ENCODE results near the gene TEX13D. TPM values are rescaled to one million over a fixed set of nuclear protein-coding genes. Genes with fewer than 3 reads are reported as not detected.

The TEX13D gene
- total RNA-seq, 2 experiments from 2014 or later, result not detected

DNA sequence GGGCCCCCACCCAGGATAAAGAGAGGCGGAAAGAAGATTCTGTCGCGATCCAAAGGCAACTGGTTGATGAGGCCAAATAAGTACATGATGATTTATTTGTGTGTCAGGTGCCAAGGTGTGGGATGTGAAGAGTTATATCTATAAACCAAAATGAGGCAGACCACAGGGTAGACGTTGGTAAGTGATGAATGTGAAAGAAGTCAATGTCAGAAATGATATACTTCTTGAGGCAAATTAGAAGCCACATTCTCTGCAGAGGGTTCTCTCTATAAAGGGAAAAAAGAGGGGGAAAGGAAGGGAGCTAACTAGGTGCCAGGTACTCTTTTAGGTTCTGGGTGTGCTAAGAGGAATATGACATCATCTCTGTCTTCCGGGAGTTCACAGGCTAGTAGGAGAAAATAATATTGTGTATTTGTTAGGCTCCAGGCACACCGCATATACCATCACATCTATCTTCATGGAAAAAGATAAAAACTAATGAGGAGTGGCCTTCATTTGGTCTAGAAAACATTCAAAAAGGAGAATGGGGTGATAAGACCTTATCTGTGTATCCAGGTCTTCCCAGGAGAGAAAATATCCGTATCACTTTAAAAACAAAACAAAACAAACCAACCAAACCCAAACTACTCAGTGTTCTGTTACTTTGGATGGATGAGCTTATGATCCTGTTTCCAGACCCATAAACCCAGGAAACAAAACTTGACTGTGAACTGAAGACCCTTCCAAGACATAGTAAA lies 9.1 kb downstream of the TEX13D start:
- DNase-seq (no peak), ATAC-seq (no peak)
- CTCF ChIA-PET, result interaction anchor here (0.6 kb wide), 1 partner anchor 123 kb away, joined by 3 read pairs; no protein-coding TSS in a partner anchor
- Mint-ChIP-seq H3K9me3 (ENCODE audit: low read depth) (no peaks in the 10 kb centered on the region), H3K36me3 (peaks cover 1% of the 10 kb centered on the region), H3K27ac (peak overlapping the region; percentile 98), H3K4me3 (peak overlapping the region; percentile 32), H3K27me3 (no peaks in the 10 kb centered on the region), H3K4me1 (peaks cover 56% of the 10 kb centered on the region)

DNA sequence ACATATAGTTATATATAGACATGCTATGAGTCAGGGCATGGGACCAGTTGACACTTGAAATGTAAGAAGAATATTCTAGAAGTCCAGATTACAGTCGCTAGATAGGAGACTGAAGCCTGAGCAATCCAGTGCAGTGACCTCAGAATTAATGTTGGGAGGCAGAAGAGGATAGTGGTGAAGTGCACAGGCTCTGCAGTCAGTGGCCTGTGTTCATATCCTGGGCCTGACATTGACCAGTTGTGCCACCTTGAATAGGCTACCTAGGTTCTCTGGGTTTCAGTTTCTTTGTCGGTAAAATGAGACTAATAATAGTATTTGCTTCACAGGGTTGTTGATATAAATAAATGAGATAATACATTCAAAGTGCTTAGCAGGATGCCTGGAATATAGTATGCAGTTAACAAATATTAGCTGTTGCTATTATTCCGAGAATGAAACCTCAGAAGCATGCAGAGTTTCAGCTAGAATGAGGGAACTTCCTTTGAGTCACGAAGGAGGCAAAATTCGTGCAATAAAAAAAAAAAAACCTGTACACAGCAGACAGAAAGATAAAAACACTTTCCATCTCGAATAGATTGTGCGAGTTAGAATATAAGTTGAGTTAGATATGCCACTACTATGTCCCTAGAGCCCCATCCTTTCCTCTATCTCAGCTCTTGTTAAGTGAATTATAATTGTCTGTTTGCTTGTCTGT lies 9.9 kb downstream of the TEX13D start:
- H3K36me3 Mint-ChIP-seq, result peaks cover 1% of the 10 kb centered on the region
- H3K9me3 Mint-ChIP-seq (ENCODE audit: low read depth), result no peaks in the 10 kb centered on the region
- no peak for DNase-seq
- CTCF ChIA-PET, result interaction anchor here (0.6 kb wide), 1 partner anchor 123 kb away, joined by 3 read pairs; no protein-coding TSS in a partner anchor
- peak overlapping the region; percentile 58 for H3K4me3 Mint-ChIP-seq
- no peak for ATAC-seq
- peaks cover 50% of the 10 kb centered on the region for H3K4me1 Mint-ChIP-seq
- peak overlapping the region; percentile 98 for H3K27ac Mint-ChIP-seq
- H3K27me3 Mint-ChIP-seq, result no peaks in the 10 kb centered on the region

DNA sequence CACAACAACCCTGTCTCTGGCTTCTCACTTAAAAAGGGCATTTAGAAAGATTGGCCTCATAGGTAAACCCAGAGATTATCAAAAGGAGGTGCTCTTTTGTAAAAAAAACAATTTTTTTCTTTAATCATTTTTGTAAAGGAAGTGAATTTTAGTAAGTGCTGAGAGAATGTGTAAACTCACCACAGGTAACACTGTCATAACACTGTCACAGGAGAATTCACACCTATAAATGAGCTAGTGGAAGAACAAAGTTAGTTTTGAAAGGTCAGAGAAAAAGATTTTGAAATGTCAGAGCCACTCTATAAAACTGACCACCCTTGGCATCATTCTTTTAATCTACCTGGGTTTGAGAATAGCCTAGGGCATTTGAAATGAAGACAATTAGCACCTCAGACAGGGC lies 10.6 kb downstream of the TEX13D start:
- H3K4me3 Mint-ChIP-seq, result peak overlapping the region; percentile 58
- ATAC-seq, result no peak
- DNase-seq, result no peak
- H3K27me3 Mint-ChIP-seq, result no peaks in the 10 kb centered on the region
- H3K4me1 Mint-ChIP-seq, result peaks cover 48% of the 10 kb centered on the region
- CTCF ChIA-PET, result no interaction called here
- H3K27ac Mint-ChIP-seq, result peak overlapping the region; percentile 98
- H3K36me3 Mint-ChIP-seq, result peaks cover 2% of the 10 kb centered on the region
- no peaks in the 10 kb centered on the region for H3K9me3 Mint-ChIP-seq (ENCODE audit: low read depth)

GRCh38 chrX:124344246-124344645 lies 11.8 kb downstream of the TEX13D start:
- H3K4me3 Mint-ChIP-seq, result peak overlapping the region; percentile 72
- H3K9me3 Mint-ChIP-seq (ENCODE audit: low read depth), result no peaks in the 10 kb centered on the region
- peaks cover 47% of the 10 kb centered on the region for H3K4me1 Mint-ChIP-seq
- H3K36me3 Mint-ChIP-seq, result peaks cover 7% of the 10 kb centered on the region
- DNase-seq (no peak), ATAC-seq (no peak)
- CTCF ChIA-PET, result no interaction called here
- H3K27ac Mint-ChIP-seq, result peak overlapping the region; percentile 98
- no peaks in the 10 kb centered on the region for H3K27me3 Mint-ChIP-seq

DNA sequence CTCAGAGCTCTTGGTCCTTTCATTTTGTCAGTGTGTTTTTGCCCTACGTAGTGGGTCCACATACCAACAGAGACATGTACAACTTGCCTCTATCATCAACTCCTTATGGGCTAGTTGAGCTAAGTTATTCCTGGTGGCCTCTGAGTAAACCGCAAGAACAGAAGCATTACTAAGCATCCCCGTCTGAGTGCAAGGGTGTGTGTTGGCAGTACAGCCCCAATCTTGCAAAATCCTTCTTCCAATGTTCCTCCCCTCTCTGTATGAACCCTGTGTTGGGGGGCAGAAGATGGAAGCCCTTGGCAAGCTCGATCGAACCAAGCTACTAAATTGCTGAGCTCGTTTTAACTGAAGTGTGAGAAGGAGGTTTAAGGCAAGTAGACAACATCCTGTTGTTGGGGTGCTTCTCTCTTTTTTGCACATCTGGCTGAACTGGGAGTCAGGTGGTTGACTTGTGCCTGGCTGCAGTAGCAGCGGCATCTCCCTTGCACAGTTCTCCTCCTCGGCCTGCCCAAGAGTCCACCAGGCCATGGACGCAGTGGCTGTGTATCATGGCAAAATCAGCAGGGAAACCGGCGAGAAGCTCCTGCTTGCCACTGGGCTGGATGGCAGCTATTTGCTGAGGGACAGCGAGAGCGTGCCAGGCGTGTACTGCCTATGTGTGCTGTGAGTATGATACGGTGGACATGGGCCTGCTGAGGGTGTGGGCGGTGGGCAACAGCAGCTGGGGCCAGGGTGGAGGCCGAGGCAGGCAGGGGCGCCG lies 13.8 kb downstream of the TEX13D start, which contains the start of gene SH2D1A:
Gene SH2D1A, plus strand, starts transcription at position 447 of the 760 bp plus-strand sequence. Its CDS starts 80 bp downstream, at position 527.
- DNase-seq (peak; percentile 66), ATAC-seq (peak; percentile 57)
- Mint-ChIP-seq H3K27ac (peak within 1 kb of the TSS; percentile 98), H3K4me1 (peaks cover 41% of the 10 kb centered on the region), H3K36me3 (peaks cover 7% of the 10 kb centered on the region), H3K9me3 (ENCODE audit: low read depth) (no peaks in the 10 kb centered on the region), H3K27me3 (no peaks in the 10 kb centered on the region), H3K4me3 (peak within 1 kb of the TSS; percentile 97)
- CTCF ChIA-PET, result interaction anchor here (0.7 to 1.4 kb wide), 7 partner anchors 12 to 386 kb away, joined by 3 to 4 read pairs (median 3); no protein-coding TSS in a partner anchor

- Mint-ChIP-seq H3K4me3 (peak overlapping the region; percentile 97), H3K36me3 (peaks cover 11% of the 10 kb centered on the region), H3K4me1 (peaks cover 40% of the 10 kb centered on the region), H3K27ac (peak overlapping the region; percentile 98), H3K9me3 (ENCODE audit: low read depth) (no peaks in the 10 kb centered on the region), H3K27me3 (no peaks in the 10 kb centered on the region)
- CTCF ChIA-PET, result interaction anchor here (1.0 to 1.4 kb wide), 5 partner anchors 16 to 386 kb away, joined by 3 to 4 read pairs (median 3); no protein-coding TSS in a partner anchor
- DNase-seq (no peak), ATAC-seq (peak; percentile 1)
These were observed 14.4 kb downstream of the TEX13D start for GRCh38 chrX:124346877-124347241.

DNA sequence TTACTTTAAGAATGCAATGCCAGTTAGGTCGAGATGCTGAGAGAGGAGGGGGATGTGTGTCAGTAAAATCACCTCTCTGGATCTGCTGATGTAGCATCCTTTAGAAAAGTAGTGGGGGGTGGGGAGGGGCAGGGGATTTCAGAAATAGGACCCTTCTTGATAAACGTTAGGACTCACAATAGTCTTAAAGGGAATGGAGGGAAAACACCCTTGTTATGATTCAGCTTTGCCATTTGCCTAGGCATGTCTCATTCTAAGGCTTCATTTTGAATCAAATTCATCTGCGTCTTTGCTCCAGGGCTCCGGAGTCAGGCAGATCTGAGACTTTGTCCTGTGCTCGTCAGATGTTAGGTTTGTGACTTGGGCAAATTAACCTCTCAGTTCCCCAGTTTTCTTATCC lies 14.8 kb downstream of the TEX13D start:
- CTCF ChIA-PET, result interaction anchor here (1.3 to 1.4 kb wide), 2 partner anchors 123 to 387 kb away, joined by 3 to 5 read pairs; no protein-coding TSS in a partner anchor

DNA sequence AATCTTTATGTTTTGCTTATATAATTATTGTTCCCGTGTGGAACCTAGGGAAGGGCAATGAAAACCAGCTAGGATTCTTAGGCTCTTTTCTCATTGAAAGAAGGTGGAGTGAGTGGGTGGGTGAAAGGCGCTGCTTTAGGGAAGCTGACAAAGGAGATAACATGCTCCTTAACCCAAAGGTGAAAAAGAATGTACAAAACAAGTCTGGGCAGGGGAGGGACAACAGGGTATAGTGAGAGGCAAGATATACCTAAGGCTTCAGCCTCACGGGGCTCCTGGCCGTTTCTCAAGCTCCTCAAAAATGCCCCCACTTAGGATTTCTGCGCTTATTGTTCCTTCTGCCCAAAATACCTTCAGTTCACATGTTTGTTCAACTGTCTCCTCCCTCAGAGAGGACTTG lies 15.7 kb downstream of the TEX13D start:
- ATAC-seq, result no peak
- no peaks in the 10 kb centered on the region for H3K27me3 Mint-ChIP-seq
- peaks cover 14% of the 10 kb centered on the region for H3K36me3 Mint-ChIP-seq

More for the DNA sequence above, 14.8 kb downstream of the TEX13D start:
- Mint-ChIP-seq H3K27me3 (no peaks in the 10 kb centered on the region), H3K9me3 (ENCODE audit: low read depth) (no peaks in the 10 kb centered on the region), H3K4me3 (peak overlapping the region; percentile 97), H3K36me3 (peaks cover 11% of the 10 kb centered on the region), H3K27ac (peak overlapping the region; percentile 98), H3K4me1 (peaks cover 39% of the 10 kb centered on the region)
- no peak for DNase-seq
- no peak for ATAC-seq

DNA sequence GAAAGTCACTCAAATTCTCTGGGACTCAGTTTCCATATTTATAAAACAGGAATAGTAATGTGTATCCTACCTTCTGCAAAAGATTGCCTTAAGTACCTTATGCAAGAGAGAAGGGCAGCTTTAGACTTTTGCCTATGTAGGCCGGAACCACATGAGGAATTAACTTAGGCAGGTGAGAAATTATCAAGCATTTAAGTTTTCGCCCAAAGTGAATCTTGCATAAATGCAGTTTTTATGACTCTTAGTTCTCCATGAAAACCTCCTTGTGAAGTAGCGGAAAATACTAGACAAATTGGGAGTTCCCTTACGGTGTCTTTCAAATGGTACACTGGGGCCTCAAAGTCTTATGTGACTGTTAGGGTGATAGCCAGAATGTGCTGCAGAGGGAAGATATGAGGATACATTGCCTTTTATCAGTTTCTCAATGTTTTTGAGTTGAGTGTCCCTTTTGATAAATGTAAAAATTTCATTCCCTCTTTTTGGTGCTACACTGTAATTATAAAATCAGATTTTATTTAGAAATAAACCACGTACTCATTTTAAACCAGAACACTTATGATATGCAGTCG lies 16.5 kb downstream of the TEX13D start:
- H3K4me1 Mint-ChIP-seq, result peaks cover 33% of the 10 kb centered on the region

More for the DNA sequence above, 15.7 kb downstream of the TEX13D start:
- peak overlapping the region; percentile 98 for H3K27ac Mint-ChIP-seq
- H3K4me3 Mint-ChIP-seq, result peak overlapping the region; percentile 97
- H3K4me1 Mint-ChIP-seq, result peaks cover 36% of the 10 kb centered on the region
- no peaks in the 10 kb centered on the region for H3K9me3 Mint-ChIP-seq (ENCODE audit: low read depth)
- no peak for DNase-seq
- CTCF ChIA-PET, result interaction anchor here (1.0 to 1.3 kb wide), 2 partner anchors 124 to 130 kb away, joined by 3 to 5 read pairs; no protein-coding TSS in a partner anchor

GRCh38 chrX:124354648-124355047 lies 22.2 kb downstream of the TEX13D start:
- ATAC-seq, result no peak
- H3K27me3 Mint-ChIP-seq, result no peaks in the 10 kb centered on the region
- peaks cover 23% of the 10 kb centered on the region for H3K36me3 Mint-ChIP-seq
- DNase-seq, result no peak
- H3K4me3 Mint-ChIP-seq, result peak overlapping the region; percentile 59
- H3K27ac Mint-ChIP-seq, result peak overlapping the region; percentile 69
- CTCF ChIA-PET, result interaction anchor here (1.5 kb wide), 1 partner anchor 395 kb away, joined by 3 read pairs; no protein-coding TSS in a partner anchor
- no peaks in the 10 kb centered on the region for H3K9me3 Mint-ChIP-seq (ENCODE audit: low read depth)
- peaks cover 48% of the 10 kb centered on the region for H3K4me1 Mint-ChIP-seq

More for the DNA sequence above, 16.5 kb downstream of the TEX13D start:
- peak overlapping the region; percentile 97 for H3K4me3 Mint-ChIP-seq
- H3K27me3 Mint-ChIP-seq, result no peaks in the 10 kb centered on the region
- ATAC-seq (no peak), DNase-seq (no peak)
- H3K36me3 Mint-ChIP-seq, result peaks cover 14% of the 10 kb centered on the region
- peak overlapping the region; percentile 98 for H3K27ac Mint-ChIP-seq
- CTCF ChIA-PET, result no interaction called here
- no peaks in the 10 kb centered on the region for H3K9me3 Mint-ChIP-seq (ENCODE audit: low read depth)

DNA sequence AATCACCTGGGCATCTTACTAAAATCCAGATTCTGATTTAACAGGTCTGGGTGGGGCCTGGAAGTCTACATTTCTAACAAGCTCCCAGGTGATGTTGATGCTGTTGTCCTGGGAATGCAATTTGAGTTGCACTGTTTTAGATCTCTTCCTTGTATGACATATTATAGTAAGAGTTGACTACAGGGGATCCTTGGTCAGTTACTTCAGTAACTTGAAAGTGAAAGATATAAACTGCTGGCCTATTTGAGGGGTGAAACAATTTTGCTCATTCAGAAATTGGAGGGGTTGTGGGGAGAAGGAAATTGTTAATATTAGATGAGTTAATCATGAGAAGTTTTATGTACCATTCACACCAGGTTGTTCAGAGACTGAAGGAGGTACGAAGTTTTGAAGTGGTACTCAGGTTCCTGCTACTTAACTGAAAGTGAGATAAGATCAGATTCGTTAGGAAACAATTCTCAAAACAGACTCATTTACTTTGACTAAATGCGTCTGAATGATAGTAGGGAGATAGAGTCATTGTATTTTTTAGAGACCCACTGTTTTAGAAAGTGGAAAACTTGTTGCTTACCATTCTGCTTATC lies 26.4 kb downstream of the TEX13D start:
- no peak for DNase-seq
- ATAC-seq, result peak; percentile 60
- Mint-ChIP-seq H3K27me3 (no peaks in the 10 kb centered on the region), H3K36me3 (peaks cover 29% of the 10 kb centered on the region), H3K4me1 (peaks cover 54% of the 10 kb centered on the region), H3K27ac (peak overlapping the region; percentile 89), H3K4me3 (peak overlapping the region; percentile 76), H3K9me3 (ENCODE audit: low read depth) (no peaks in the 10 kb centered on the region)
- CTCF ChIA-PET, result interaction anchor here (0.5 to 0.9 kb wide), 2 partner anchors 13 to 73 kb away, joined by 3 to 4 read pairs; partner anchors contain the start of gene SH2D1A

DNA sequence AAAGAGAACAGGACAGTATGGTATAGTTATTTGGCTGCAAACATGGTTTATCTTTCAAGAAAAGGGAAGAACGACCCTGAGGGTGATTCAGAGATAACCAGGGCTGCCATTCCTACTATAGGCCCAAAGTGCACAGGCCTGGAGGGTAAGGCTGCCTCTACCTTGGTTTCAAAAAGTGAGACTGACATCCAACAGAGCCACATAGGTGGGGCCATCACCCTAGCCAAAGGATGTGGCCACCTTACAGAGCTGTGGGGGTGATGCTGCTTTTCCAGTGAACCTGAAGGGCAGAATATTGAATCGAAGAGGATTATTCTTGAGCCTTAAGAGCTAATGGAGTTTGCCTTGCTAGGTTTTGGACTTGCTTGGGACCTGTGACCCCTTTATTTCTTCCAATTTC lies 29.6 kb downstream of the TEX13D start:
- H3K9me3 Mint-ChIP-seq (ENCODE audit: low read depth), result no peaks in the 10 kb centered on the region
- ATAC-seq (peak; percentile 74), DNase-seq (peak; percentile 75)
- H3K4me3 Mint-ChIP-seq, result peak overlapping the region; percentile 24
- peaks cover 48% of the 10 kb centered on the region for H3K4me1 Mint-ChIP-seq
- CTCF ChIA-PET, result no interaction called here
- H3K36me3 Mint-ChIP-seq, result peaks cover 23% of the 10 kb centered on the region
- H3K27ac Mint-ChIP-seq, result peak overlapping the region; percentile 87
- H3K27me3 Mint-ChIP-seq, result no peaks in the 10 kb centered on the region
